Loucy (cell line): Measurements from ENCODE around the gene RBP5.

Experiments used
- EZH2phosphoT487 ChIP-seq: fragments of 200-600 bp; IDR thresholded peaks from 2 replicates; pipeline ENCODE4 v1.6.1; 2018; ENCODE audit warnings: antibody characterized with exemption, mild to moderate bottlenecking, moderate library complexity, borderline replicate concordance
- TF ChIP-seq, protein P1 (sequence below): fragments of 200-600 bp; sonication (generic); conservative IDR thresholded peaks from 2 replicates; pipeline ENCODE4 v1.5.1; 2014; ENCODE audit warnings: mild to moderate bottlenecking, antibody characterized with exemption, low read length

DNA sequence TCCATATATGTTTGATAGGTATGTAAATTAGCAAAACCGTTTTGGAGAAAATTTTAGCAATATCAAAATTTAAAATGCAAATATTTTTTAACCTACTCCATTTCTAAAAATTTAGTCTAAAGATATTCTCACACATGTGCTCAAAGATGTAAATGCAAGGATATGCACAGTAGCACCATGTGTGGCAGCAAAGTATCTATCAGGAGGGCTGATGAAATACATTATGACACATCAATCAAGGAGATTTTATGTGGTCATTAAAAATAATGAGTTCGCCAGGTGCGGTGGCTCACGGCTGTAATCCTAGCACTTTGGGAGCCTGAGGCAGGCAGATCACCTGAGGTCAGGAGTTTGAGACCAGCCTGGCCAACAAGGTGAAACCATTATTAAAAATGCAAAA, 28.4 kb downstream of the RBP5 start:
- TF ChIP-seq, protein P1, sequence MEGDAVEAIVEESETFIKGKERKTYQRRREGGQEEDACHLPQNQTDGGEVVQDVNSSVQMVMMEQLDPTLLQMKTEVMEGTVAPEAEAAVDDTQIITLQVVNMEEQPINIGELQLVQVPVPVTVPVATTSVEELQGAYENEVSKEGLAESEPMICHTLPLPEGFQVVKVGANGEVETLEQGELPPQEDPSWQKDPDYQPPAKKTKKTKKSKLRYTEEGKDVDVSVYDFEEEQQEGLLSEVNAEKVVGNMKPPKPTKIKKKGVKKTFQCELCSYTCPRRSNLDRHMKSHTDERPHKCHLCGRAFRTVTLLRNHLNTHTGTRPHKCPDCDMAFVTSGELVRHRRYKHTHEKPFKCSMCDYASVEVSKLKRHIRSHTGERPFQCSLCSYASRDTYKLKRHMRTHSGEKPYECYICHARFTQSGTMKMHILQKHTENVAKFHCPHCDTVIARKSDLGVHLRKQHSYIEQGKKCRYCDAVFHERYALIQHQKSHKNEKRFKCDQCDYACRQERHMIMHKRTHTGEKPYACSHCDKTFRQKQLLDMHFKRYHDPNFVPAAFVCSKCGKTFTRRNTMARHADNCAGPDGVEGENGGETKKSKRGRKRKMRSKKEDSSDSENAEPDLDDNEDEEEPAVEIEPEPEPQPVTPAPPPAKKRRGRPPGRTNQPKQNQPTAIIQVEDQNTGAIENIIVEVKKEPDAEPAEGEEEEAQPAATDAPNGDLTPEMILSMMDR, result no peak
- TF ChIP-seq EZH2phosphoT487, result no peak
